GM23338 (cell line): ENCODE results near the gene RNU6-9.

ENCODE experiments used
- CREB1 ChIP-seq: fragments of 250-450 bp; sonication (Bioruptor Pico); IDR thresholded peaks from 2 replicates; pipeline ENCODE4 v1.5.0; 2020; ENCODE audit warnings: low read depth, mild to moderate bottlenecking, moderate library complexity
- CTCF ChIP-seq, 2 experiments: fragments of 200-600 bp in 1 of 2; sonication (generic) in 1 of 2; conservative IDR thresholded peaks; 2 replicates each; pipeline versions ENCODE4 v1.5.1 to v1.6.1; 2016 to 2017; ENCODE audit warnings: antibody characterized with exemption in 2 of 2, low read depth in 2 of 2, mild to moderate bottlenecking in 2 of 2, moderate library complexity in 1 of 2
- EZH2 ChIP-seq: fragments of 200-600 bp; sonication (generic); IDR thresholded peaks from one replicate; pipeline ENCODE4 v1.8.0; 2017; ENCODE audit warnings: antibody characterized with exemption, mild to moderate bottlenecking, low read depth; ENCODE audit not compliant: unreplicated experiment
- POLR2AphosphoS5 ChIP-seq: IDR thresholded peaks from 2 replicates; pipeline ENCODE4 v1.6.1; 2016; ENCODE audit warnings: antibody characterized with exemption, low read depth
- ZNF114 ChIP-seq: fragments of 250-450 bp; sonication (Bioruptor Pico); IDR thresholded peaks from 2 replicates; pipeline ENCODE4 v1.5.0; 2020; ENCODE audit warnings: mild to moderate bottlenecking, moderate library complexity
- ZNF331 ChIP-seq: fragments of 250-450 bp; sonication (Bioruptor Pico); IDR thresholded peaks from 2 replicates; pipeline ENCODE4 v1.5.0; 2020; ENCODE audit warnings: low read depth, mild to moderate bottlenecking, moderate library complexity
- TF ChIP-seq, protein P1 (sequence below): IDR thresholded peaks from one replicate; pipeline ENCODE4 v1.6.1; 2018; ENCODE audit warnings: antibody characterized with exemption; ENCODE audit not compliant: unreplicated experiment

DNA sequence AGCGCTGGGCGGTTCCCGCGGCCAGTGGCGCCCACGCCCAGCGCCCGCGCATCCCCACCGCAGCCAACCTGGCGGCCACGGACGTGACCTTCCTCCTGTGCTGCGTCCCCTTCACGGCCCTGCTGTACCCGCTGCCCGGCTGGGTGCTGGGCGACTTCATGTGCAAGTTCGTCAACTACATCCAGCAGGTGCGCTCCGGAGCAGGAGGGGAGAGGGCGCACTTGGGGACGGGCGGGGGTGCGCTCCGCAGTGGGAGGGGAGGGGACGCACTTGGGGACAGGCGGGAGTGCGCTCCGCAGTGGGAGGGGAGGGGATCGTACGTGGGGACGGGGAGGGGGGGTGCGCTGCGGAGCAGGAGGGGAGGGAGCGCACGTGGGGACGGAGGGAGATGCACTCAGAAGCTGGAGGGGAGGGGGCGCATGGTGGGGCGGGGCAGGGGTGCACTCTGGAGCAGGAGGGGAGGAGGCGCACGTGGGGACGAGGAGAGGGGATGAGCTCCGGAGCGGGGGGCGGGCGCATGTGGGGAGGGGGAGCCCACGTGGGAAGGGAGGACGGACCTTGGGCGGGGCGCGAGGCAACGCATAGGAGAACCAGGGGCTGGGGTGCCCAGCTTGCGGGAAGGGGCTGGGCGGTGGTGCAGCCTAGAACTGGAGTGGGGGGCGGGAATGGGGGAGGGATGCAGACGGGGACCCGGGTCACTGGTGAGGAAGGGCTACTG, 25.4 kb downstream of the RNU6-9 start:
- TF ChIP-seq CTCF (conservative IDR thresholded peaks at IDR 0.05; ENCODE audit: low read depth in 2 of 2) = no peak
- no peak for TF ChIP-seq POLR2AphosphoS5
- no peak for TF ChIP-seq ZNF331 (CRISPR knock-in tag)
- no peak for TF ChIP-seq EZH2
- TF ChIP-seq, protein P1, sequence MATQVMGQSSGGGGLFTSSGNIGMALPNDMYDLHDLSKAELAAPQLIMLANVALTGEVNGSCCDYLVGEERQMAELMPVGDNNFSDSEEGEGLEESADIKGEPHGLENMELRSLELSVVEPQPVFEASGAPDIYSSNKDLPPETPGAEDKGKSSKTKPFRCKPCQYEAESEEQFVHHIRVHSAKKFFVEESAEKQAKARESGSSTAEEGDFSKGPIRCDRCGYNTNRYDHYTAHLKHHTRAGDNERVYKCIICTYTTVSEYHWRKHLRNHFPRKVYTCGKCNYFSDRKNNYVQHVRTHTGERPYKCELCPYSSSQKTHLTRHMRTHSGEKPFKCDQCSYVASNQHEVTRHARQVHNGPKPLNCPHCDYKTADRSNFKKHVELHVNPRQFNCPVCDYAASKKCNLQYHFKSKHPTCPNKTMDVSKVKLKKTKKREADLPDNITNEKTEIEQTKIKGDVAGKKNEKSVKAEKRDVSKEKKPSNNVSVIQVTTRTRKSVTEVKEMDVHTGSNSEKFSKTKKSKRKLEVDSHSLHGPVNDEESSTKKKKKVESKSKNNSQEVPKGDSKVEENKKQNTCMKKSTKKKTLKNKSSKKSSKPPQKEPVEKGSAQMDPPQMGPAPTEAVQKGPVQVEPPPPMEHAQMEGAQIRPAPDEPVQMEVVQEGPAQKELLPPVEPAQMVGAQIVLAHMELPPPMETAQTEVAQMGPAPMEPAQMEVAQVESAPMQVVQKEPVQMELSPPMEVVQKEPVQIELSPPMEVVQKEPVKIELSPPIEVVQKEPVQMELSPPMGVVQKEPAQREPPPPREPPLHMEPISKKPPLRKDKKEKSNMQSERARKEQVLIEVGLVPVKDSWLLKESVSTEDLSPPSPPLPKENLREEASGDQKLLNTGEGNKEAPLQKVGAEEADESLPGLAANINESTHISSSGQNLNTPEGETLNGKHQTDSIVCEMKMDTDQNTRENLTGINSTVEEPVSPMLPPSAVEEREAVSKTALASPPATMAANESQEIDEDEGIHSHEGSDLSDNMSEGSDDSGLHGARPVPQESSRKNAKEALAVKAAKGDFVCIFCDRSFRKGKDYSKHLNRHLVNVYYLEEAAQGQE = no peak
- TF ChIP-seq CREB1 (CRISPR knock-in tag) = no peak
- no peak for TF ChIP-seq ZNF114
